K562 (cell line): ENCODE data around the gene UFSP1. TPM values are rescaled to one million over a fixed set of nuclear protein-coding genes. Genes with fewer than 3 reads are reported as not detected.

Source experiments
- CXXC5 ChIP-seq: fragments of 250-450 bp; sonication (Bioruptor Pico); IDR thresholded peaks from 2 replicates; pipeline ENCODE4 v1.8.0; 2022; ENCODE audit warnings: inconsistent platforms, mild to moderate bottlenecking, moderate library complexity
- E2F4 ChIP-seq: sonication (generic); formaldehyde crosslinking; IDR thresholded peaks from 2 replicates; pipeline ENCODE4 v1.8.0; 2022; ENCODE audit warnings: mild to moderate bottlenecking, low read depth, missing genetic modification reagents
- HNRNPK ChIP-seq: fragments of 200-400 bp; formaldehyde crosslinking; IDR thresholded peaks from one replicate; pipeline ENCODE4 v1.6.1; 2018; ENCODE audit warnings: mild to moderate bottlenecking, low read depth, low read length; ENCODE audit not compliant: poor library complexity, severe bottlenecking
- PRPF4 ChIP-seq: fragments of 200-400 bp; formaldehyde crosslinking; IDR thresholded peaks from one replicate; pipeline ENCODE4 v1.6.1; 2017; ENCODE audit warnings: low read length, low read depth, mild to moderate bottlenecking; ENCODE audit not compliant: insufficient read depth, poor library complexity, severe bottlenecking
- TFAM ChIP-seq: fragments of 250-450 bp; sonication (Bioruptor Pico); conservative IDR thresholded peaks from 2 replicates; pipeline ENCODE4 v1.5.0; 2021; ENCODE audit warnings: mild to moderate bottlenecking, moderate library complexity
- ZNF584 ChIP-seq: fragments of 200-800 bp; sonication (Bioruptor generic); IDR thresholded peaks from 2 replicates; pipeline ENCODE4 v1.6.1; 2016; ENCODE audit warnings: low read depth, mild to moderate bottlenecking, missing genetic modification characterization, missing compliant biosample characterization
- ZSCAN29 ChIP-seq: fragments of 450-650 bp; IDR thresholded peaks from 2 replicates; pipeline ENCODE4 v1.6.1; 2017
- polyA plus RNA-seq, 8 experiments: library from polyadenylated mRNA; depleted of rRNA in 4 of 8; stranded (reverse) in 5 of 8; unstranded in 3 of 8; fragments of >200 nt; fragmentation: Nextera tagmentation in 2 of 8; fragmentation: Illumina TruSeq in 1 of 8; extraction: Ambion mirVana in 2 of 8; extraction: Trizol in 1 of 8; gene quantifications; 2 replicates each; pipeline versions ENCODE4 v1.2.1 to v1.2.3, GENCODE V29; 2011 to 2014; ENCODE audit warnings: inconsistent platforms in 1 of 8, missing spikeins in 1 of 8
- total RNA-seq, 7 experiments: library from RNA; depleted of rRNA in 6 of 7; stranded (reverse); fragments of >200 nt in 6 of 7; fragmentation: Illumina TruSeq in 2 of 7; extraction: Trizol in 2 of 7; gene quantifications; 2 replicates each; pipeline versions ENCODE4 v1.2.1 to v1.2.3, GENCODE V29; 2011 to 2021; ENCODE audit warnings: low replicate concordance in 1 of 7
- TF ChIP-seq, protein P1 (sequence below): sonication (generic); formaldehyde crosslinking; IDR thresholded peaks from 2 replicates; pipeline ENCODE4 v1.8.1; 2023; ENCODE audit warnings: mild to moderate bottlenecking, missing genetic modification reagents

Gene UFSP1
- total and polyA plus RNA-seq, 9 of the 15 experiments (the other 6 are each of a cell fraction or from before 2014, with no cell fraction given): 0.50 to 18.8 (median 2.1) TPM

GRCh38 chr7:100914208-100914878 lies 24.8 kb upstream of the UFSP1 start (continued):
- TF ChIP-seq TFAM (CRISPR knock-in tag): no peak
- TF ChIP-seq E2F4: no peak
- no peak for TF ChIP-seq HNRNPK
- TF ChIP-seq ZSCAN29: no peak
- no peak for TF ChIP-seq CXXC5
- no peak for TF ChIP-seq PRPF4
- TF ChIP-seq, protein P1, sequence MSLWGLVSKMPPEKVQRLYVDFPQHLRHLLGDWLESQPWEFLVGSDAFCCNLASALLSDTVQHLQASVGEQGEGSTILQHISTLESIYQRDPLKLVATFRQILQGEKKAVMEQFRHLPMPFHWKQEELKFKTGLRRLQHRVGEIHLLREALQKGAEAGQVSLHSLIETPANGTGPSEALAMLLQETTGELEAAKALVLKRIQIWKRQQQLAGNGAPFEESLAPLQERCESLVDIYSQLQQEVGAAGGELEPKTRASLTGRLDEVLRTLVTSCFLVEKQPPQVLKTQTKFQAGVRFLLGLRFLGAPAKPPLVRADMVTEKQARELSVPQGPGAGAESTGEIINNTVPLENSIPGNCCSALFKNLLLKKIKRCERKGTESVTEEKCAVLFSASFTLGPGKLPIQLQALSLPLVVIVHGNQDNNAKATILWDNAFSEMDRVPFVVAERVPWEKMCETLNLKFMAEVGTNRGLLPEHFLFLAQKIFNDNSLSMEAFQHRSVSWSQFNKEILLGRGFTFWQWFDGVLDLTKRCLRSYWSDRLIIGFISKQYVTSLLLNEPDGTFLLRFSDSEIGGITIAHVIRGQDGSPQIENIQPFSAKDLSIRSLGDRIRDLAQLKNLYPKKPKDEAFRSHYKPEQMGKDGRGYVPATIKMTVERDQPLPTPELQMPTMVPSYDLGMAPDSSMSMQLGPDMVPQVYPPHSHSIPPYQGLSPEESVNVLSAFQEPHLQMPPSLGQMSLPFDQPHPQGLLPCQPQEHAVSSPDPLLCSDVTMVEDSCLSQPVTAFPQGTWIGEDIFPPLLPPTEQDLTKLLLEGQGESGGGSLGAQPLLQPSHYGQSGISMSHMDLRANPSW (CRISPR knock-in tag): no peak
- TF ChIP-seq ZNF584: no peak
